Progenitor cell of endocrine pancreas (in vitro differentiated cells): ENCODE measurements around the gene PPP2R5A. TPM values are rescaled to one million over a fixed set of nuclear protein-coding genes. Genes with fewer than 3 reads are reported as not detected.
A peak's percentile ranks its signal among the peaks of the same experiment; 100 is the strongest.

Experiments
- DNase-seq: peaks from one replicate; pipeline ENCODE4 v3.0.0; 2021; ENCODE audit warnings: low spot score; ENCODE audit not compliant: unreplicated experiment
- H3K27ac Mint-ChIP-seq: 2 replicates; pipeline ENCODE4 v1.8.0; 2021; ENCODE audit warnings: mild to moderate bottlenecking, moderate library complexity, mixed read lengths
- H3K27me3 Mint-ChIP-seq: 2 replicates; pipeline ENCODE4 v1.8.0; 2021; ENCODE audit warnings: mixed read lengths
- H3K36me3 Mint-ChIP-seq: 2 replicates; pipeline ENCODE4 v1.8.0; 2022; ENCODE audit warnings: mixed read lengths; ENCODE audit not compliant: insufficient read depth
- H3K4me1 Mint-ChIP-seq: 2 replicates; pipeline ENCODE4 v1.8.0; 2021; ENCODE audit warnings: low read depth, mixed read lengths
- H3K4me3 Mint-ChIP-seq: 2 replicates; pipeline ENCODE4 v1.8.0; 2021; ENCODE audit warnings: low read depth, mild to moderate bottlenecking, moderate library complexity, mixed read lengths
- H3K9me3 Mint-ChIP-seq: 2 replicates; pipeline ENCODE4 v1.8.0; 2021; ENCODE audit warnings: low read depth, mixed read lengths
- CTCF ChIP-seq: fragments of 200-600 bp; sonication (generic); IDR thresholded peaks from one replicate; pipeline ENCODE4 v1.5.0; 2021; ENCODE audit warnings: antibody characterized with exemption, mild to moderate bottlenecking; ENCODE audit not compliant: unreplicated experiment
- total RNA-seq: library from RNA; stranded (reverse); gene quantifications from 2 replicates; pipeline ENCODE4 v1.2.1, GENCODE V29; 2021

PPP2R5A gene
- total RNA-seq, 1 donor from 2014 or later: 21.4 TPM

GRCh38 chr1:212354464-212354863 is 69.3 kb downstream of the PPP2R5A start:
- Mint-ChIP-seq H3K9me3 (no peaks in the 10 kb centered on the region), H3K4me1 (no peaks in the 10 kb centered on the region), H3K36me3 (peaks cover 14% of the 10 kb centered on the region), H3K27me3 (no peaks in the 10 kb centered on the region), H3K27ac (peak overlapping the region; percentile 44), H3K4me3 (no peak overlapping the region)
- DNase-seq: no peak
- no peak for TF ChIP-seq CTCF

GRCh38 chr1:212355230-212355969 is 70.2 kb downstream of the PPP2R5A start:
- Mint-ChIP-seq H3K36me3 (peaks cover 15% of the 10 kb centered on the region), H3K4me3 (no peak overlapping the region)

GRCh38 chr1:212359794-212360479 is 74.7 kb downstream of the PPP2R5A start:
- Mint-ChIP-seq H3K4me3 (no peak overlapping the region), H3K9me3 (no peaks in the 10 kb centered on the region), H3K36me3 (peaks cover 15% of the 10 kb centered on the region), H3K4me1 (no peaks in the 10 kb centered on the region), H3K27ac (peak overlapping the region; percentile 6), H3K27me3 (no peaks in the 10 kb centered on the region)
- TF ChIP-seq CTCF: no peak
- no peak for DNase-seq

More at GRCh38 chr1:212355230-212355969, 70.2 kb downstream of the PPP2R5A start:
- TF ChIP-seq CTCF: no peak
- Mint-ChIP-seq H3K27me3 (no peaks in the 10 kb centered on the region), H3K9me3 (no peaks in the 10 kb centered on the region), H3K27ac (no peak overlapping the region), H3K4me1 (no peaks in the 10 kb centered on the region)
- no peak for DNase-seq

- H3K27me3 Mint-ChIP-seq: no peaks in the 10 kb centered on the region
- no peaks in the 10 kb centered on the region for H3K9me3 Mint-ChIP-seq
- no peak for DNase-seq
- H3K4me3 Mint-ChIP-seq: no peak overlapping the region
- no peaks in the 10 kb centered on the region for H3K4me1 Mint-ChIP-seq
- no peak overlapping the region for H3K27ac Mint-ChIP-seq
- peaks cover 26% of the 10 kb centered on the region for H3K36me3 Mint-ChIP-seq
- no peak for TF ChIP-seq CTCF
Observed at GRCh38 chr1:212364985-212365384, 79.8 kb downstream of the PPP2R5A start.

GRCh38 chr1:212366901-212367300 is 81.7 kb downstream of the PPP2R5A start:
- Mint-ChIP-seq H3K27ac (peak overlapping the region; percentile 71), H3K4me1 (no peaks in the 10 kb centered on the region), H3K36me3 (peaks cover 33% of the 10 kb centered on the region), H3K9me3 (no peaks in the 10 kb centered on the region), H3K4me3 (no peak overlapping the region), H3K27me3 (no peaks in the 10 kb centered on the region)
- TF ChIP-seq CTCF: no peak
- no peak for DNase-seq
